ENCODE measurements around the gene MTMR4.
A peak's percentile ranks its signal among the peaks of the same experiment; 100 is the strongest.
"Not testable (repeated sequence)": the region's sequence is repeated elsewhere in the genome, so short reads cannot be mapped to it uniquely, and the experiment has no call there.

Gene MTMR4

DNA sequence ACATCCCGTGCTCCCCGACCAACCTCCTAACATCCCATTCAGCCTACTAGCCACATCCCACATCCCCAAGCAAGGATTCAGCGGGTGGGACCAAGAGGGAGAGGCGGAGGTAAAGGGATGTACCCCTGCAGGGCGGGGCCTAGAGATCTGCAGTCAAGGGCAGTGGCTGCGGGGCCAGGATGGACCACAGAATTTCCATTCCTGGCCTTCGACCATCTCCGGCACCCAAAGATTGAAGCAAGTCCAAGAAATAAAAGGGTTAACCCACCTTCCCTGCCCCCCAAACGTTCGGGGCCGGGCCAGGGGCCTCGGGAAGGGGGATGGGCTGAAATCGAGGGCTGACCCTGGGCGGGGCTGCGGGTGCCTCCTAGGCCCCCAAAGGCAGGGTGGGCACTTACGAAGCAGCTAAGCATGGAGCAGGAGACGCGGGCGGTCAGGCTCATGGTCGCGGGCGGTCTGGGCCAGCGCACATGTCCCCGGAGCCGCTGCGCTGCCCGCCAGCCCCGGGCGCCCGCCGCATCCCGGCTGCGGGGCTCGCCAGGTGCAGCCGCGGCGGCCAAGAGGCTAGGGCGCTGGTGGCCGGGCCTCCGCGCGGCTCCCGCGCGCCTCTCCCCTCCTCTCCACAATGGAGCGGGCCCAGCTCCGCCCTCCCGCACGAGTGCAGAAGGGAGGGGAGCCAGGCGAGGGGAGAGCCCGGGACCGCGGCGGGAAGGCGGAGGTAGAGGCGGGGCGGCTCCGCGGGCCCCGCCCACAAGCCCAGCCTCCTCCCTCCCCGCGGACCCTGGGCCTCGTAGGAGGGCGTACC lies at the start of gene MTMR4:
Gene MTMR4, minus strand, starts transcription at position 674 of the 805 bp plus-strand sequence. Its CDS starts 231 bp downstream, at position 443.
- peak within 1 kb of the TSS; percentile 79 for H3K27ac Mint-ChIP-seq
- H3K27me3 Mint-ChIP-seq (ENCODE audit: low read depth) = no peaks in the 10 kb centered on the region
- H3K4me1 Mint-ChIP-seq (ENCODE audit: low read depth) = peaks cover 47% of the 10 kb centered on the region

DNA sequence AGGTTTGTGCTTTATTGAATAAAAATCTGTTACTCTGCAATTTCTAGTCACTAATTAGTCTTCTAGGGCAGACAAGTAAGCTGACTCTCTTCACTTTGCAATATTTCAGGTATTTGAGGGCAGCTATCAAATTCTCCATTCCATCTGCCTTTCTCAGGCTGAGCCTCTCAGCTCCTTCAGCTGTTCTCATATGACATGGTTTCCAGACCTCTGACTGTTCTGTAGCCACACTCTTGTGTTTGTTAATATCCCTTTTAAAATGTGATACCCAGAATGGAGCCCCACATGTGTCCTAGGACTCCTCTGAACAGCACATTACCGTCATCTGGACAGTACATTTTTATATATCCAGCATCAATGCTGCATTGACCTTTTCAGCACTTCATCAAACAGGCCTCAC lies 46.1 kb upstream of the MTMR4 start:
- H3K4me1 Mint-ChIP-seq (ENCODE audit: low read depth) = peaks cover 4% of the 10 kb centered on the region
- no peaks in the 10 kb centered on the region for H3K36me3 Mint-ChIP-seq (ENCODE audit: low read depth)
- H3K27me3 Mint-ChIP-seq (ENCODE audit: low read depth) = peaks cover 3% of the 10 kb centered on the region
- H3K27ac Mint-ChIP-seq = no peak overlapping the region
- no peaks in the 10 kb centered on the region for H3K9me3 Mint-ChIP-seq
- no peak overlapping the region for H3K4me3 Mint-ChIP-seq

More for the DNA sequence above, at the start of gene MTMR4:
- Mint-ChIP-seq H3K9me3 (no peaks in the 10 kb centered on the region), H3K36me3 (ENCODE audit: low read depth) (peaks cover 44% of the 10 kb centered on the region), H3K4me3 (peak within 1 kb of the TSS; percentile 90)

- H3K4me1 Mint-ChIP-seq (ENCODE audit: low read depth) = peaks cover 4% of the 10 kb centered on the region
- H3K9me3 Mint-ChIP-seq = no peaks in the 10 kb centered on the region
- H3K4me3 Mint-ChIP-seq = no peak overlapping the region
- H3K36me3 Mint-ChIP-seq (ENCODE audit: low read depth) = no peaks in the 10 kb centered on the region
- H3K27me3 Mint-ChIP-seq (ENCODE audit: low read depth) = peaks cover 3% of the 10 kb centered on the region
- H3K27ac Mint-ChIP-seq = no peak overlapping the region
Observed at GRCh38 chr17:58557981-58558380, 43.5 kb upstream of the MTMR4 start.

- Mint-ChIP-seq H3K4me3 (no peak overlapping the region), H3K4me1 (ENCODE audit: low read depth) (peaks cover 4% of the 10 kb centered on the region), H3K36me3 (ENCODE audit: low read depth) (no peaks in the 10 kb centered on the region), H3K9me3 (no peaks in the 10 kb centered on the region), H3K27me3 (ENCODE audit: low read depth) (peaks cover 3% of the 10 kb centered on the region), H3K27ac (no peak overlapping the region)
Observed at GRCh38 chr17:58556833-58557250, 42.4 kb upstream of the MTMR4 start.

DNA sequence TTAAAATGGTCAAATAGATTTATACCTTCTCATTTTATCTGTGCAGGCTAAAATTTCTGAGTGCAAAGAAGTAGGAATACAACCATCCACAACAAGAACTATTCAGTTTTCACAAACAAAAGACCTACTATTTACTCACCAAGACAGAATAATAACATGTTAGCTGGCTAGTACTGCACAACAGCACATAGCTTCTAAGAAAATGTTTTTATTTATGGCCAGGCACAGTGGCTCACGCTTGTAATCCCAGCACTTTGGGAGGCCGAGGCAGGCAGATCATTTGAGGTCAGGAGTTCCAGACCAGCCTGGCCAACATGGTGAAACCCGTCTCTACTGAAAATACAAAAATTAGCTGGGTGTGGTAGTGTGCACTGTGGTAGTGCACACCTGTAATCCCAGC lies 40.7 kb upstream of the MTMR4 start:
- H3K9me3 Mint-ChIP-seq = not testable (repeated sequence)

GRCh38 chr17:58541249-58541648 lies 26.8 kb upstream of the MTMR4 start:
- Mint-ChIP-seq H3K36me3 (ENCODE audit: low read depth) (no peaks in the 10 kb centered on the region), H3K4me3 (no peak overlapping the region), H3K4me1 (ENCODE audit: low read depth) (no peaks in the 10 kb centered on the region), H3K27me3 (ENCODE audit: low read depth) (peaks cover 19% of the 10 kb centered on the region), H3K9me3 (no peaks in the 10 kb centered on the region), H3K27ac (no peak overlapping the region)

More for the DNA sequence above, 40.7 kb upstream of the MTMR4 start:
- H3K36me3 Mint-ChIP-seq (ENCODE audit: low read depth); H3K4me1 Mint-ChIP-seq (ENCODE audit: low read depth); H3K27ac Mint-ChIP-seq; H3K4me3 Mint-ChIP-seq; H3K27me3 Mint-ChIP-seq (ENCODE audit: low read depth): not testable (repeated sequence)

- H3K9me3 Mint-ChIP-seq = no peaks in the 10 kb centered on the region
- H3K36me3 Mint-ChIP-seq (ENCODE audit: low read depth) = no peaks in the 10 kb centered on the region
- H3K4me3 Mint-ChIP-seq = no peak overlapping the region
- no peaks in the 10 kb centered on the region for H3K4me1 Mint-ChIP-seq (ENCODE audit: low read depth)
- no peak overlapping the region for H3K27ac Mint-ChIP-seq
- peaks cover 33% of the 10 kb centered on the region for H3K27me3 Mint-ChIP-seq (ENCODE audit: low read depth)
Observed at GRCh38 chr17:58539698-58540097, 25.3 kb upstream of the MTMR4 start.

DNA sequence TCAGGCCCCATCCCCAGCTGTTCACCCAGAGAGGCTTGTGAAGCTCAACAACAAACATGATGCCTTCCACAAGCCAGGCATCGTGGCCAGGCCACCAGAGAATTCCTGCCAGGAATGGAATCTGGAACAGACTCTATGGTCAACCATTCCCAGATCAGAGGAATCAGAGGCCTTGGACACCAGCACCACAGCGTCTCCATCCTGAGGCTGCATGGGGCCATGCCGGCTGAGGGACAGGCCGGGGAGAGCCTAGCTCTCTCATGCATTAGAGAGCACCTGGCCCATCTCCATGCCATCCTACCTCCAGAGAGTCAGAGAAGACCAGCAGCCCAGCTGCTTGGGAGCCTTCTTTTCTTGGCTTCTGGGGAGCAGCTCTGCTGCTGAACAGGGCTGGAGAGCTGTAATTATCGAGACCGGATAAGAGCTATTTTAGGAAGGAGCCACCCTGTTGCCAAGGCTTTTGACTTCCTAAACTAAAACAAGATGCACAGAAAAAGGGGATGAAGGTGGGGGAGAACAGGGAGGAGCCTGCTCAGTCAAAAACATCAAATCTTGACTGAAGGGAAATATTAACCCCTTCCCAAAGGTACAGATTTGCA lies 24.5 kb upstream of the MTMR4 start:
- H3K9me3 Mint-ChIP-seq = no peaks in the 10 kb centered on the region
- H3K27me3 Mint-ChIP-seq (ENCODE audit: low read depth) = peaks cover 36% of the 10 kb centered on the region
- H3K36me3 Mint-ChIP-seq (ENCODE audit: low read depth) = no peaks in the 10 kb centered on the region
- no peak overlapping the region for H3K27ac Mint-ChIP-seq
- no peak overlapping the region for H3K4me3 Mint-ChIP-seq
- no peaks in the 10 kb centered on the region for H3K4me1 Mint-ChIP-seq (ENCODE audit: low read depth)

DNA sequence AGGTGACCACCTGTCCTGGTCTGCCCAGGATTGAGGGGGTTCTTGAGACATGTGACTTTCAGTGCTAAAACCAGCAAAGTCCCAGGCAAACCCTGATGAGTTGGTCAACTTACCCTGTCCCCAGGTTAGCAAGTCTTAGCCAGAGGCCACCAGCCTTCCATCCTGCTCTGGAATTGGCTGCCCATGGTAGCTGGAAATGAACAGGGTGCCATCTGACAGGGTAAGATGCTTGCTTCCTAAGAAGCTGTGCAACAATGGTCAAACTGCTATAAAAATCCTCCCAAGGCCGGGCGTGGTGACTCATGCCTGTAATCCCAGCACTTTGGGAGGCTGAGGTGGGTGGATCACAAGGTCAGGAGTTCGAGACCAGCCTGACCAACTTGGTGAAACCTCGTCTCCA lies 22.8 kb upstream of the MTMR4 start:
- Mint-ChIP-seq H3K27me3 (ENCODE audit: low read depth) (peaks cover 42% of the 10 kb centered on the region), H3K27ac (no peak overlapping the region), H3K9me3 (no peaks in the 10 kb centered on the region), H3K4me3 (no peak overlapping the region), H3K36me3 (ENCODE audit: low read depth) (no peaks in the 10 kb centered on the region), H3K4me1 (ENCODE audit: low read depth) (peaks cover 1% of the 10 kb centered on the region)

- Mint-ChIP-seq H3K4me1 (ENCODE audit: low read depth) (peaks cover 3% of the 10 kb centered on the region), H3K27ac (no peak overlapping the region), H3K9me3 (no peaks in the 10 kb centered on the region), H3K27me3 (ENCODE audit: low read depth) (peaks cover 44% of the 10 kb centered on the region), H3K36me3 (ENCODE audit: low read depth) (no peaks in the 10 kb centered on the region), H3K4me3 (no peak overlapping the region)
Observed at GRCh38 chr17:58536542-58536941, 22.1 kb upstream of the MTMR4 start.

- H3K4me3 Mint-ChIP-seq = no peak overlapping the region
- H3K36me3 Mint-ChIP-seq (ENCODE audit: low read depth) = no peaks in the 10 kb centered on the region
- H3K27ac Mint-ChIP-seq = no peak overlapping the region
- H3K27me3 Mint-ChIP-seq (ENCODE audit: low read depth) = peaks cover 53% of the 10 kb centered on the region
- H3K4me1 Mint-ChIP-seq (ENCODE audit: low read depth) = peaks cover 3% of the 10 kb centered on the region
- no peaks in the 10 kb centered on the region for H3K9me3 Mint-ChIP-seq
Observed at GRCh38 chr17:58535431-58535830, 21.0 kb upstream of the MTMR4 start.

DNA sequence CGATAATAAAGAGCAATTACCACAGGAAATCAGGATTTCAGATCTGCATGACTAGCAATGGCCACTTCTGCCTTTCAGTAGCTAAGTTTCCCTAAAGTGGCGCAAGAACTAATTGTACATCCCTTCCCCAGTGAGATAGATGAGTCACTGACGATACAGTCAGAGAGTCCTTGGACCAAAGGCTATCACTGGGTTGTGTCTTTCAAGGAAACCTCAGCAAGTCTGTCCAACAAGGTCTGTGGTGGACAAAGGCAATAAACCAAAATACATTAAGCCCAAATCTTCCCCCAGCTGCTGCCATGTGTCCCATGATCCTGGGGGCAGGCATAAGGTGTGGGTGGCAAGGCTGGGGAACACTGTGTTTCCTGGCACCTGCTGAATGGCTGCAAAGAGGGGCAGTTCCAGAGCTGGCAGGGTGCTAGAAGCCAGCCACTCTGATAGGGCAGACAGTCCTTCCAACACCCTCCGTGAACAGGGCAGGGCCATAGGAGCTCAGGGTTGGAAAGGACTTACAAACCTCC lies 20.5 kb upstream of the MTMR4 start:
- Mint-ChIP-seq H3K27ac (no peak overlapping the region), H3K4me3 (no peak overlapping the region), H3K36me3 (ENCODE audit: low read depth) (no peaks in the 10 kb centered on the region), H3K9me3 (no peaks in the 10 kb centered on the region), H3K4me1 (ENCODE audit: low read depth) (peaks cover 3% of the 10 kb centered on the region), H3K27me3 (ENCODE audit: low read depth) (peaks cover 58% of the 10 kb centered on the region)

DNA sequence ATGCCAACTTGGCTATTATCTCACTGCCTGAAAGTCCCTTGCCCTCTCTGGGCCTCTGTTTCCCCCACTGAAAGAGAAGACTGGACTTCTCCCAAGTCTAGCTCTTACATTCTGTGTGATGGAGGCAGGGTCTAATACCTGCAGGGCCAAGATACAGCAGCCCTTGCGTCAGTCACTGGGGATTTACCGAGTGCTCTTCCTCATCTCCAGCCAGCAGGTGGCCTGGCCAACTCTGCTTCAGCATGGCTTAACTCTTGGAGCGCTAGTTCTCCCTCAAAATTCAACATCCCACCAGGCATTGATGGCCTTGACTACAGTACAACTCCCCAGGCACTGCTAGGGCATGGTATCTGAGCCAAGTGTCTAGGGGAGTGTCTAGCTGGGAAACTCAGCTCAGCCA lies 19.9 kb upstream of the MTMR4 start:
- Mint-ChIP-seq H3K4me3 (no peak overlapping the region), H3K9me3 (no peaks in the 10 kb centered on the region), H3K27me3 (ENCODE audit: low read depth) (peaks cover 58% of the 10 kb centered on the region), H3K27ac (no peak overlapping the region), H3K36me3 (ENCODE audit: low read depth) (no peaks in the 10 kb centered on the region), H3K4me1 (ENCODE audit: low read depth) (peaks cover 3% of the 10 kb centered on the region)

DNA sequence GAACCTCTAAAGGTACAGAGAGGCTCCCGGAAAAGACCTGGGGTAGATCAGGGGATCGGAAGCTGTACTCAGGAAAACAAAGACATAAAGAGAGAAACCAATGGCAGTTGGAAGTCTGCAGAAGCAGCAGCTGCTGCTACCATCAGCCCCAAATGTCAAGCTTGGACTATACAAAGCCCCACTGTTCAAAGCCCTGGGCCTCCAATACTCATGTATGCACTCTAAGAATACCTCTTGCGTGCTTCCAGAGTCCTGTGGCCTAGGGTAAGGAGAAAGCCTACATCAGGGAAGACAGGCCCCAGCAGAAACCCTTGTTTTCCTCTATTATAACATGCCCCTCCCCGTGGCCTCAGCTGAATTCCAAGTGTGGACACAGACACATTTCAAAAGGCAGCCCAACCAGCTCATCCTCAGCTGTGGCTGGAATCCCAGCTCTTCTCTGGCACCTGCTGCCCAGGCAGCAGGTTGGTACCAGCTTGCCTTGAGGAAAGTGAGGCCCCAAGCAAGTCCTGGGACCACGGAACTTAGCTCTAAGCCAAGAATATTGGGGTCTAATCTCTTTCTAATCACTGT lies 19.3 kb upstream of the MTMR4 start:
- Mint-ChIP-seq H3K27ac (no peak overlapping the region), H3K27me3 (ENCODE audit: low read depth) (peaks cover 63% of the 10 kb centered on the region), H3K36me3 (ENCODE audit: low read depth) (no peaks in the 10 kb centered on the region), H3K4me3 (no peak overlapping the region), H3K4me1 (ENCODE audit: low read depth) (peaks cover 3% of the 10 kb centered on the region), H3K9me3 (no peaks in the 10 kb centered on the region)

- H3K9me3 Mint-ChIP-seq = no peaks in the 10 kb centered on the region
- peaks cover 63% of the 10 kb centered on the region for H3K27me3 Mint-ChIP-seq (ENCODE audit: low read depth)
- H3K36me3 Mint-ChIP-seq (ENCODE audit: low read depth) = no peaks in the 10 kb centered on the region
- H3K4me3 Mint-ChIP-seq = no peak overlapping the region
- H3K27ac Mint-ChIP-seq = no peak overlapping the region
- peaks cover 3% of the 10 kb centered on the region for H3K4me1 Mint-ChIP-seq (ENCODE audit: low read depth)
Observed at GRCh38 chr17:58532555-58532951, 18.1 kb upstream of the MTMR4 start.

Measured in T-helper 1 cell treated with Interleukin-12 subunit alpha and Interleukin-12 subunit beta and Interleukin-4 antibody, amounts not matched to agents 30 μg/mL and 1 μg/mL, for 36 hours (primary cell).